Spleen (tissue), 7 donors: ENCODE data around the gene LGALS3.

Experiments used
- CTCF ChIP-seq, 11 experiments: fragments of 200-600 bp in 7 of 11; fragments of 450-650 bp in 4 of 11; sonication (generic) in 4 of 11; IDR thresholded peaks in 8 of 11; conservative IDR thresholded peaks in 3 of 11; 1 replicate in 7 of 11; 2 replicates in 4 of 11; pipeline versions ENCODE4 v1.4.0 to v1.8.0; 2016 to 2021; ENCODE audit warnings: antibody characterized with exemption in 11 of 11, inconsistent platforms in 4 of 11, mild to moderate bottlenecking in 1 of 11
- POLR2A ChIP-seq, 3 donors: fragments of 450-650 bp; IDR thresholded peaks; one replicate each; pipeline ENCODE4 v1.5.1; 2017; ENCODE audit warnings: antibody characterized with exemption in 3 of 3, mild to moderate bottlenecking in 1 of 3
- POLR2AphosphoS5 ChIP-seq, 3 donors: sonication (generic); formaldehyde crosslinking; IDR thresholded peaks; one replicate each; pipeline ENCODE4 v1.5.1; 2017; ENCODE audit warnings: antibody characterized with exemption in 3 of 3
- donor health status: DM: no; HTN: no; CAD: no; lungs with moderate emphysema.
- donor health status: DM: no; HTN: no; CAD: no.
- donor health status: DM: no; HTN: no; CAD: no.

- TF ChIP-seq POLR2AphosphoS5 (IDR thresholded peaks at IDR 0.05) (no peak), CTCF (IDR thresholded peaks at IDR 0.05 in 8 of 11, conservative IDR thresholded peaks at IDR 0.05 in 3 of 11) (no peak), POLR2A (IDR thresholded peaks at IDR 0.05) (no peak)
These were observed 29.4 kb downstream of the LGALS3 start for GRCh38 chr14:55158412-55158811.
